Skeletal muscle tissue (tissue), 4 donors: ENCODE measurements around the gene TANK. TPM values are rescaled to one million over a fixed set of nuclear protein-coding genes. Genes with fewer than 3 reads are reported as not detected.

Source experiments
- H3K27ac ChIP-seq: one replicate; pipeline ENCODE4 v1.7.0; 2013; ENCODE audit warnings: mild to moderate bottlenecking, low read depth, low read length, inconsistent platforms
- H3K27me3 ChIP-seq, 3 donors: one replicate each; pipeline ENCODE4 v1.7.0; 2013; ENCODE audit warnings: low read length in 3 of 3; ENCODE audit not compliant: control insufficient read depth in 3 of 3, insufficient read depth in 3 of 3
- H3K36me3 ChIP-seq, 3 donors: one replicate each; pipeline ENCODE4 v1.7.0; 2013; ENCODE audit warnings: low read length in 3 of 3; ENCODE audit not compliant: control insufficient read depth in 3 of 3, insufficient read depth in 3 of 3
- H3K4me1 ChIP-seq, 3 donors: one replicate each; pipeline ENCODE4 v1.7.0; 2013; ENCODE audit warnings: low read length in 3 of 3, mild to moderate bottlenecking in 3 of 3; ENCODE audit not compliant: control insufficient read depth in 3 of 3, insufficient read depth in 3 of 3
- H3K4me3 ChIP-seq, 3 donors: one replicate each; pipeline ENCODE4 v1.7.0; 2013; ENCODE audit warnings: low read length in 3 of 3
- H3K9ac ChIP-seq, 3 donors: one replicate each; pipeline ENCODE4 v1.7.0; 2013; ENCODE audit warnings: low read length in 3 of 3, mild to moderate bottlenecking in 3 of 3, moderate library complexity in 2 of 3, low read depth in 1 of 3
- H3K9me3 ChIP-seq, 3 donors: one replicate each; pipeline ENCODE4 v1.7.0; 2013; ENCODE audit warnings: low read length in 3 of 3; ENCODE audit not compliant: control insufficient read depth in 3 of 3
- total RNA-seq: library from RNA; depleted of rRNA; stranded (reverse); fragments of >200 nt; gene quantifications from one replicate; pipeline ENCODE4 v1.2.3, GENCODE V29; 2014
- donor health status: Osteomylitis.

TANK gene
- total RNA-seq, 1 donor from 2014 or later = 41.8 TPM

GRCh38 chr2:161119483-161119882, 40.7 kb upstream of the TANK start:
- no peak overlapping the region for H3K27ac ChIP-seq
- H3K27me3 ChIP-seq = no peaks in the 10 kb centered on the region
- H3K4me1 ChIP-seq = peaks cover 0 to 11% (median 0%) of the 10 kb centered on the region in 3 donors
- no peaks in the 10 kb centered on the region for H3K9me3 ChIP-seq
- no peaks in the 10 kb centered on the region for H3K36me3 ChIP-seq
- H3K4me3 ChIP-seq = no peak overlapping the region
- no peak overlapping the region for H3K9ac ChIP-seq

- H3K4me3 ChIP-seq = no peak overlapping the region
Observed at GRCh38 chr2:161120775-161121174, 39.5 kb upstream of the TANK start.

GRCh38 chr2:161121622-161122021, 38.6 kb upstream of the TANK start:
- Histone ChIP-seq H3K27ac (no peak overlapping the region), H3K9me3 (no peaks in the 10 kb centered on the region), H3K9ac (no peak overlapping the region), H3K27me3 (no peaks in the 10 kb centered on the region), H3K4me3 (no peak overlapping the region), H3K4me1 (peaks cover 0 to 11% (median 0%) of the 10 kb centered on the region in 3 donors), H3K36me3 (no peaks in the 10 kb centered on the region)

More at GRCh38 chr2:161120775-161121174, 39.5 kb upstream of the TANK start:
- H3K9me3 ChIP-seq = no peaks in the 10 kb centered on the region
- H3K4me1 ChIP-seq = peaks cover 0 to 11% (median 0%) of the 10 kb centered on the region in 3 donors
- H3K9ac ChIP-seq = no peak overlapping the region
- H3K27ac ChIP-seq = no peak overlapping the region
- H3K36me3 ChIP-seq = no peaks in the 10 kb centered on the region
- H3K27me3 ChIP-seq = no peaks in the 10 kb centered on the region

GRCh38 chr2:161122772-161123530, 37.3 kb upstream of the TANK start:
- Histone ChIP-seq H3K36me3 (no peaks in the 10 kb centered on the region), H3K9me3 (no peaks in the 10 kb centered on the region), H3K27me3 (no peaks in the 10 kb centered on the region), H3K4me1 (peaks cover 0 to 11% (median 0%) of the 10 kb centered on the region in 3 donors), H3K4me3 (no peak overlapping the region), H3K27ac (peak overlapping the region; percentile 68), H3K9ac (no peak overlapping the region)

GRCh38 chr2:161123531-161124030, 36.6 kb upstream of the TANK start:
- Histone ChIP-seq H3K4me1 (peaks cover 0 to 11% (median 0%) of the 10 kb centered on the region in 3 donors), H3K27me3 (no peaks in the 10 kb centered on the region), H3K4me3 (no peak overlapping the region), H3K9me3 (no peaks in the 10 kb centered on the region), H3K27ac (peak overlapping the region; percentile 68), H3K36me3 (no peaks in the 10 kb centered on the region), H3K9ac (no peak overlapping the region)

- H3K27ac ChIP-seq = no peak overlapping the region
- no peaks in the 10 kb centered on the region for H3K27me3 ChIP-seq
- no peak overlapping the region for H3K4me3 ChIP-seq
- peaks cover 0 to 11% (median 0%) of the 10 kb centered on the region in 3 donors for H3K4me1 ChIP-seq
- no peaks in the 10 kb centered on the region for H3K36me3 ChIP-seq
- no peak overlapping the region for H3K9ac ChIP-seq
- H3K9me3 ChIP-seq = no peaks in the 10 kb centered on the region
Observed at GRCh38 chr2:161124201-161124600, 36.0 kb upstream of the TANK start.

- no peaks in the 10 kb centered on the region for H3K36me3 ChIP-seq
- no peaks in the 10 kb centered on the region for H3K27me3 ChIP-seq
- no peaks in the 10 kb centered on the region for H3K9me3 ChIP-seq
- no peak overlapping the region for H3K4me3 ChIP-seq
- no peaks in the 10 kb centered on the region for H3K4me1 ChIP-seq
- H3K27ac ChIP-seq = no peak overlapping the region
- no peak overlapping the region for H3K9ac ChIP-seq
Observed at GRCh38 chr2:161128885-161129284, 31.3 kb upstream of the TANK start.

GRCh38 chr2:161130354-161130753, 29.9 kb upstream of the TANK start:
- no peak overlapping the region for H3K4me3 ChIP-seq
- H3K4me1 ChIP-seq = peaks cover 0 to 8% (median 7%) of the 10 kb centered on the region in 3 donors
- no peaks in the 10 kb centered on the region for H3K36me3 ChIP-seq
- H3K27me3 ChIP-seq = no peaks in the 10 kb centered on the region
- H3K27ac ChIP-seq = no peak overlapping the region
- no peak overlapping the region for H3K9ac ChIP-seq
- no peaks in the 10 kb centered on the region for H3K9me3 ChIP-seq

- H3K27ac ChIP-seq = no peak overlapping the region
- H3K4me1 ChIP-seq = peaks cover 0 to 13% (median 8%) of the 10 kb centered on the region in 3 donors
- H3K9ac ChIP-seq = no peak overlapping the region
- no peaks in the 10 kb centered on the region for H3K27me3 ChIP-seq
- no peak overlapping the region for H3K4me3 ChIP-seq
- H3K36me3 ChIP-seq = no peaks in the 10 kb centered on the region
- no peaks in the 10 kb centered on the region for H3K9me3 ChIP-seq
Observed at GRCh38 chr2:161131074-161131680, 29.1 kb upstream of the TANK start.

GRCh38 chr2:161131804-161132203, 28.4 kb upstream of the TANK start:
- no peak overlapping the region for H3K4me3 ChIP-seq
- no peak overlapping the region for H3K27ac ChIP-seq
- H3K4me1 ChIP-seq = peaks cover 0 to 14% (median 8%) of the 10 kb centered on the region in 3 donors
- no peaks in the 10 kb centered on the region for H3K9me3 ChIP-seq
- H3K36me3 ChIP-seq = no peaks in the 10 kb centered on the region
- H3K27me3 ChIP-seq = no peaks in the 10 kb centered on the region
- H3K9ac ChIP-seq = no peak overlapping the region
